Vagina (tissue), 2 donors: Measurements from ENCODE around the gene PDK3. TPM values are rescaled to one million over a fixed set of nuclear protein-coding genes. Genes with fewer than 3 reads are reported as not detected.

ENCODE experiments used
- DNase-seq, 2 donors: peaks; one replicate each; pipeline ENCODE4 v3.0.0-alpha.2; 2017; ENCODE audit errors: extremely low spot score in 2 of 2
- H3K27ac ChIP-seq: fragments of 200-600 bp; sonication (generic); one replicate; pipeline ENCODE4 v1.5.1; 2019
- H3K27me3 ChIP-seq: fragments of 200-600 bp; sonication (generic); one replicate; pipeline ENCODE4 v1.5.1; 2019
- H3K36me3 ChIP-seq, 2 donors: fragments of 200-600 bp; sonication (generic); one replicate each; pipeline ENCODE4 v1.5.1; 2017 to 2019
- H3K4me1 ChIP-seq: fragments of 200-600 bp; sonication (generic); one replicate; pipeline ENCODE4 v1.5.1; 2019
- H3K4me3 ChIP-seq, 2 donors: fragments of 200-600 bp; sonication (generic); 1 replicate in 1 of 2; 2 replicates in 1 of 2; pipeline ENCODE4 v1.5.1; 2016 to 2019
- H3K9me3 ChIP-seq: fragments of 200-600 bp; sonication (generic); one replicate; pipeline ENCODE4 v1.5.1; 2019
- POLR2A ChIP-seq, 2 donors: fragments of 450-650 bp; IDR thresholded peaks; one replicate each; pipeline ENCODE4 v1.6.1; 2017; ENCODE audit warnings: antibody characterized with exemption in 2 of 2, mild to moderate bottlenecking in 2 of 2, moderate library complexity in 2 of 2
- POLR2AphosphoS5 ChIP-seq, 2 donors: sonication (generic); formaldehyde crosslinking; IDR thresholded peaks; one replicate each; pipeline ENCODE4 v1.9.0; 2017; ENCODE audit warnings: antibody characterized with exemption in 2 of 2, mild to moderate bottlenecking in 2 of 2, low read depth in 1 of 2; ENCODE audit not compliant: insufficient read depth in 1 of 2
- intact Hi-C: fragments of 100-400 bp; cut with DNase I; formaldehyde crosslinking; loops from one replicate; pipeline ENCODE4 v1.15.1; 2023
- total RNA-seq: library from RNA; depleted of rRNA; stranded (reverse); fragments of >200 nt; gene quantifications from one replicate; pipeline ENCODE4 v1.2.3, GENCODE V29; 2016
- TF ChIP-seq, protein P1 (sequence below), 3 experiments: fragments of 450-650 bp in 2 of 3; fragments of 200-600 bp in 1 of 3; sonication (generic) in 1 of 3; IDR thresholded peaks; one replicate each; pipeline ENCODE4 v1.5.1; 2017 to 2019; ENCODE audit warnings: antibody characterized with exemption in 3 of 3, mild to moderate bottlenecking in 2 of 3, moderate library complexity in 2 of 3

Gene PDK3
- total RNA-seq, 1 donor from 2014 or later, result 23.3 TPM

DNA sequence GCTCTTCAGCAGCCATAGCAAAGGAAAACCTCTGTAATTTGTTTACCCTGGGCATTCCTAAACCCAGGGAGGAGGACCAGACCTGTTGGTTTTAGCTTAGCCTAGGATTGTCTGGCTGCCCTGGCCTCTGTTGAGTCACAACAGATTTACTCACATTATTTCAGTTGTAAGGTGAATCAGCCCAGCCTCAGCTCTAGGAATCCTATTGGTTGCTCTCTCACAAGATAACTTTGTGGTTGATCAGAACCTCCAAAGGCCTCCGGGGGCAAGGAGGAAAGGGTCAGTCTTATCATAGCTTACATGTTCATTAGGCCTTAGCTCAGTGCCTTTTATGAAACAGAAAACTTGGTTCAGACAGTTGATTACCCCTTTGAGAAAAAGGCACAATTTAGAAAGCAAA is 41.0 kb downstream of the PDK3 start:
- Histone ChIP-seq H3K27ac (no peak overlapping the region), H3K4me3 (no peak overlapping the region), H3K27me3 (no peaks in the 10 kb centered on the region), H3K36me3 (no peaks in the 10 kb centered on the region), H3K9me3 (no peaks in the 10 kb centered on the region), H3K4me1 (no peaks in the 10 kb centered on the region)
- no peak for TF ChIP-seq POLR2A (IDR thresholded peaks at IDR 0.05)
- TF ChIP-seq POLR2AphosphoS5 (IDR thresholded peaks at IDR 0.05; ENCODE audit: insufficient read depth in 1 of 2, low read depth in 1 of 2), result no peak
- TF ChIP-seq, protein P1, sequence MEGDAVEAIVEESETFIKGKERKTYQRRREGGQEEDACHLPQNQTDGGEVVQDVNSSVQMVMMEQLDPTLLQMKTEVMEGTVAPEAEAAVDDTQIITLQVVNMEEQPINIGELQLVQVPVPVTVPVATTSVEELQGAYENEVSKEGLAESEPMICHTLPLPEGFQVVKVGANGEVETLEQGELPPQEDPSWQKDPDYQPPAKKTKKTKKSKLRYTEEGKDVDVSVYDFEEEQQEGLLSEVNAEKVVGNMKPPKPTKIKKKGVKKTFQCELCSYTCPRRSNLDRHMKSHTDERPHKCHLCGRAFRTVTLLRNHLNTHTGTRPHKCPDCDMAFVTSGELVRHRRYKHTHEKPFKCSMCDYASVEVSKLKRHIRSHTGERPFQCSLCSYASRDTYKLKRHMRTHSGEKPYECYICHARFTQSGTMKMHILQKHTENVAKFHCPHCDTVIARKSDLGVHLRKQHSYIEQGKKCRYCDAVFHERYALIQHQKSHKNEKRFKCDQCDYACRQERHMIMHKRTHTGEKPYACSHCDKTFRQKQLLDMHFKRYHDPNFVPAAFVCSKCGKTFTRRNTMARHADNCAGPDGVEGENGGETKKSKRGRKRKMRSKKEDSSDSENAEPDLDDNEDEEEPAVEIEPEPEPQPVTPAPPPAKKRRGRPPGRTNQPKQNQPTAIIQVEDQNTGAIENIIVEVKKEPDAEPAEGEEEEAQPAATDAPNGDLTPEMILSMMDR (IDR thresholded peaks at IDR 0.05), result no peak
- no peak for DNase-seq
- intact Hi-C loops, result no loop called here

DNA sequence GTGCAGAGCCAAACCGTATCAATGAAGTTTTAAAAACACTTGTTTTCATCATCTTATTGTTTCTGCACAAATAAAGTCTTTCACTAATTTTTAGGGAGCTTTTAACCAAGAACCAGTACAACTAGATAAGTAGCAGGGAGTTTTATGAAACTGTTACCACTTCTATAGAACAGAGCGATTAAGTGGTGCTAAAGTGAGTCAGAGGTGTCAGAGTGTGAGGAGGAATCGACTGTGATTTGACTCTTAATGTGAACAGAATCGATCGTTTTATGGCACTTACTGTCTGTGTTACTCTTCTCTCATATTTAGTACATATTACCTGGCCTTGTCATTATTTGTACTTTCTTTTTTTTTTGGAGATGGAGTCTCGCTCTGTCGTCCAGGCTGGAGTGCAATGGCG is 43.3 kb downstream of the PDK3 start:
- Histone ChIP-seq H3K27ac (no peak overlapping the region), H3K9me3 (no peaks in the 10 kb centered on the region), H3K36me3 (no peaks in the 10 kb centered on the region), H3K4me3 (no peak overlapping the region), H3K27me3 (no peaks in the 10 kb centered on the region), H3K4me1 (no peaks in the 10 kb centered on the region)
- TF ChIP-seq, protein P1 (IDR thresholded peaks at IDR 0.05), result no peak
- TF ChIP-seq POLR2AphosphoS5 (IDR thresholded peaks at IDR 0.05; ENCODE audit: insufficient read depth in 1 of 2, low read depth in 1 of 2), result no peak
- no peak for TF ChIP-seq POLR2A (IDR thresholded peaks at IDR 0.05)
- intact Hi-C loops, result no loop called here
- DNase-seq, result no peak

- intact Hi-C loops, result no loop called here
- no peak for TF ChIP-seq POLR2A (IDR thresholded peaks at IDR 0.05)
- TF ChIP-seq POLR2AphosphoS5 (IDR thresholded peaks at IDR 0.05; ENCODE audit: insufficient read depth in 1 of 2, low read depth in 1 of 2), result no peak
- TF ChIP-seq, protein P1 (IDR thresholded peaks at IDR 0.05), result no peak
- Histone ChIP-seq H3K4me1 (no peaks in the 10 kb centered on the region), H3K9me3 (no peaks in the 10 kb centered on the region), H3K27ac (no peak overlapping the region), H3K36me3 (no peaks in the 10 kb centered on the region), H3K4me3 (no peak overlapping the region), H3K27me3 (no peaks in the 10 kb centered on the region)
- no peak for DNase-seq
Observed at GRCh38 chrX:24513416-24513815, 48.3 kb downstream of the PDK3 start.

- intact Hi-C loops, result no loop called here
- no peak for TF ChIP-seq POLR2A (IDR thresholded peaks at IDR 0.05)
- no peak for TF ChIP-seq POLR2AphosphoS5 (IDR thresholded peaks at IDR 0.05; ENCODE audit: insufficient read depth in 1 of 2, low read depth in 1 of 2)
- TF ChIP-seq, protein P1 (IDR thresholded peaks at IDR 0.05), result no peak
- Histone ChIP-seq H3K9me3 (no peaks in the 10 kb centered on the region), H3K4me1 (no peaks in the 10 kb centered on the region), H3K27me3 (no peaks in the 10 kb centered on the region), H3K36me3 (no peaks in the 10 kb centered on the region), H3K27ac (no peak overlapping the region), H3K4me3 (no peak overlapping the region)
- DNase-seq, result no peak
Observed at GRCh38 chrX:24515447-24515846, 50.4 kb downstream of the PDK3 start.

DNA sequence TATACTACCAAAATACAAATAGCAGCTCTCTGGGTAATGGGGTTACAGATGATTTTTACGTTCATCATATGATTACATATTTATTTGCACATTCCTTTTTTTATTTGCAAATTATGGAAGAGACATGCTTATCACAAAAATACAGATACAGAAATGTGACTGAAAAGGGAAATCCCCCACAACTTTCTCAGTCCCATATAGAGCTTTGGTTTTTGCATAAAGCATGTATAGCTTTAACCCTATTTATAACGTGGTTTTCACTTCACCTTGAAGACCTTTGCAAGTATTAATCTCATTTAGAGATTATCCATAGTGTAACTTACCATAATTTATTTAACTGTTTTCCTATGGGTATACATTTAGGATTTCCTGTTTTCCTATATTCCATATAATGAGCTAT is 55.4 kb downstream of the PDK3 start:
- no peak overlapping the region for H3K27ac ChIP-seq

More for the DNA sequence above, 55.4 kb downstream of the PDK3 start:
- intact Hi-C loops, result no loop called here
- no peak for TF ChIP-seq POLR2AphosphoS5 (IDR thresholded peaks at IDR 0.05; ENCODE audit: insufficient read depth in 1 of 2, low read depth in 1 of 2)
- TF ChIP-seq POLR2A (IDR thresholded peaks at IDR 0.05), result no peak
- TF ChIP-seq, protein P1 (IDR thresholded peaks at IDR 0.05), result no peak
- no peak for DNase-seq
- Histone ChIP-seq H3K4me1 (no peaks in the 10 kb centered on the region), H3K27me3 (no peaks in the 10 kb centered on the region), H3K36me3 (no peaks in the 10 kb centered on the region), H3K4me3 (no peak overlapping the region), H3K9me3 (no peaks in the 10 kb centered on the region)
